Thoracic aorta (tissue), 2 donors: ENCODE data around the gene KRT78. TPM values are rescaled to one million over a fixed set of nuclear protein-coding genes. Genes with fewer than 3 reads are reported as not detected.

Source experiments
- ATAC-seq: fragments of 150-250 bp; one replicate; pipeline ENCODE4 v1.8.0; 2017; ENCODE audit warnings: low read depth; ENCODE audit not compliant: insufficient number of reproducible peaks, low FRiP score
- DNase-seq: peaks from one replicate; pipeline ENCODE4 v3.0.0-alpha.2; 2020; ENCODE audit warnings: low spot score
- H3K27ac ChIP-seq, 2 donors: fragments of 200-600 bp; sonication (generic); 1 replicate in 1 of 2; 2 replicates in 1 of 2; pipeline ENCODE4 v1.5.1; 2016; ENCODE audit warnings: mild to moderate bottlenecking in 2 of 2, moderate library complexity in 2 of 2
- H3K27me3 ChIP-seq: fragments of 200-600 bp; sonication (generic); replicated peaks from 2 replicates; pipeline ENCODE4 v1.6.0; 2016; ENCODE audit warnings: mild to moderate bottlenecking; ENCODE audit not compliant: insufficient read depth
- H3K36me3 ChIP-seq: fragments of 200-600 bp; sonication (generic); one replicate; pipeline ENCODE4 v1.5.1; 2016
- H3K4me1 ChIP-seq, 2 donors: fragments of 200-600 bp; sonication (generic); 1 replicate in 1 of 2; 2 replicates in 1 of 2; pipeline versions ENCODE4 v1.5.1 to v1.6.0; 2016; ENCODE audit warnings: low read depth in 2 of 2, mild to moderate bottlenecking in 1 of 2; ENCODE audit not compliant: control insufficient read depth in 1 of 2
- H3K4me3 ChIP-seq: fragments of 200-600 bp; sonication (generic); 2 replicates; pipeline ENCODE4 v1.5.1; 2016; ENCODE audit warnings: mild to moderate bottlenecking
- H3K9me3 ChIP-seq: fragments of 200-600 bp; sonication (generic); 2 replicates; pipeline ENCODE4 v1.5.1; 2016
- CTCF ChIP-seq: fragments of 200-600 bp; sonication (generic); IDR thresholded peaks from one replicate; pipeline ENCODE4 v1.5.1; 2019; ENCODE audit warnings: antibody characterized with exemption
- total RNA-seq, 2 donors: library from RNA; depleted of rRNA; stranded (reverse); fragments of >200 nt; gene quantifications; one replicate each; pipeline versions ENCODE4 v1.1.0 to v1.2.3, GENCODE V29; 2016

KRT78 gene
- total RNA-seq, 2 donors from 2014 or later, result not detected

GRCh38 chr12:52807544-52808470 lies 41.0 kb downstream of the KRT78 start:
- H3K27me3 ChIP-seq, result no peaks in the 10 kb centered on the region
- no peaks in the 10 kb centered on the region for H3K9me3 ChIP-seq
- no peak overlapping the region for H3K4me3 ChIP-seq
- ATAC-seq (no peak), DNase-seq (no peak)
- no peak for TF ChIP-seq CTCF
- H3K27ac ChIP-seq, result no peak overlapping the region
- no peaks in the 10 kb centered on the region for H3K4me1 ChIP-seq
- H3K36me3 ChIP-seq, result no peaks in the 10 kb centered on the region

- no peaks in the 10 kb centered on the region for H3K9me3 ChIP-seq
- ATAC-seq (no peak), DNase-seq (no peak)
- TF ChIP-seq CTCF, result no peak
- no peaks in the 10 kb centered on the region for H3K4me1 ChIP-seq
- no peak overlapping the region for H3K4me3 ChIP-seq
- no peak overlapping the region for H3K27ac ChIP-seq
- no peaks in the 10 kb centered on the region for H3K27me3 ChIP-seq
- H3K36me3 ChIP-seq, result no peaks in the 10 kb centered on the region
Measured at GRCh38 chr12:52806821-52807543, 41.8 kb downstream of the KRT78 start.

- Histone ChIP-seq H3K4me1 (no peaks in the 10 kb centered on the region), H3K36me3 (no peaks in the 10 kb centered on the region), H3K4me3 (no peak overlapping the region), H3K27me3 (no peaks in the 10 kb centered on the region), H3K27ac (no peak overlapping the region), H3K9me3 (no peaks in the 10 kb centered on the region)
- no peak for DNase-seq
- no peak for ATAC-seq
- no peak for TF ChIP-seq CTCF
Measured at GRCh38 chr12:52806169-52806811, 42.5 kb downstream of the KRT78 start.

- Histone ChIP-seq H3K9me3 (no peaks in the 10 kb centered on the region), H3K4me1 (no peaks in the 10 kb centered on the region), H3K4me3 (no peak overlapping the region), H3K27me3 (no peaks in the 10 kb centered on the region), H3K27ac (no peak overlapping the region), H3K36me3 (no peaks in the 10 kb centered on the region)
- no peak for ATAC-seq
- DNase-seq, result no peak
- no peak for TF ChIP-seq CTCF
Measured at GRCh38 chr12:52805739-52806138, 43.1 kb downstream of the KRT78 start.

- TF ChIP-seq CTCF, result no peak
- no peak overlapping the region for H3K27ac ChIP-seq
- DNase-seq, result no peak
Measured at GRCh38 chr12:52805000-52805399, 43.8 kb downstream of the KRT78 start.

More at GRCh38 chr12:52805000-52805399, 43.8 kb downstream of the KRT78 start:
- Histone ChIP-seq H3K27me3 (no peaks in the 10 kb centered on the region), H3K4me1 (no peaks in the 10 kb centered on the region), H3K4me3 (no peak overlapping the region), H3K9me3 (no peaks in the 10 kb centered on the region), H3K36me3 (no peaks in the 10 kb centered on the region)
- no peak for ATAC-seq
